Retinal pigment epithelial cell (primary cell): Measurements from ENCODE around the gene SKI.

Source experiments
- DNase-seq: peaks from one replicate; pipeline ENCODE4 v3.0.0-alpha.2; 2010; ENCODE audit warnings: low read depth
- H3K4me3 ChIP-seq: 2 replicates; pipeline ENCODE4 v1.5.1; 2011; ENCODE audit warnings: mild to moderate bottlenecking, low read length, control low read depth, moderate library complexity
- CTCF ChIP-seq: conservative IDR thresholded peaks from 2 replicates; pipeline ENCODE4 v1.5.1; 2011; ENCODE audit warnings: low read depth, low read length, control low read depth, inconsistent platforms

Gene SKI

GRCh38 chr1:2232916-2233438 lies 4.9 kb downstream of the SKI start:
- DNase-seq = no peak
- H3K4me3 ChIP-seq = peak overlapping the region; percentile 80
- TF ChIP-seq CTCF = no peak

DNA sequence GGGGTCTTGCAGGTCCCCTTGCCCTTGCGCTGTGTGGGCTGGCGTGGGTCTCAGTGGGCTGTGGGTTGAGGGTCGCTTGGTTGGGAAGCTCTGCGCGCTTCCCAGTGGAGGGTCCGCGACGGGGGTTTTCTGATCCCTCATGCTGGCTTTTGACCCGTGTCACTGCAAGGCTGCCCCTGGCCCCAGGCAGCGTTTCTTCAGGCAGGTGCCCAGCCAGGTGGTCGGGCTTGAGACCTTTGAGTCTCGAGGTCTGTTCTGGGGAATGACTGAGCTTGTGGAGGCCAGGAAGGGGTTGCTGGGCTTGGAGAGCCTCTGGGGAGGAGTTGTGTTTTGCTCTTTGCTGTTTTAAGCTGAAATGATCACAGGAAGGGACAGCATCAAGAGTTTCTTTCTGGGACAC lies 5.3 kb downstream of the SKI start:
- H3K4me3 ChIP-seq = peak overlapping the region; percentile 31
- TF ChIP-seq CTCF = no peak
- DNase-seq = no peak

DNA sequence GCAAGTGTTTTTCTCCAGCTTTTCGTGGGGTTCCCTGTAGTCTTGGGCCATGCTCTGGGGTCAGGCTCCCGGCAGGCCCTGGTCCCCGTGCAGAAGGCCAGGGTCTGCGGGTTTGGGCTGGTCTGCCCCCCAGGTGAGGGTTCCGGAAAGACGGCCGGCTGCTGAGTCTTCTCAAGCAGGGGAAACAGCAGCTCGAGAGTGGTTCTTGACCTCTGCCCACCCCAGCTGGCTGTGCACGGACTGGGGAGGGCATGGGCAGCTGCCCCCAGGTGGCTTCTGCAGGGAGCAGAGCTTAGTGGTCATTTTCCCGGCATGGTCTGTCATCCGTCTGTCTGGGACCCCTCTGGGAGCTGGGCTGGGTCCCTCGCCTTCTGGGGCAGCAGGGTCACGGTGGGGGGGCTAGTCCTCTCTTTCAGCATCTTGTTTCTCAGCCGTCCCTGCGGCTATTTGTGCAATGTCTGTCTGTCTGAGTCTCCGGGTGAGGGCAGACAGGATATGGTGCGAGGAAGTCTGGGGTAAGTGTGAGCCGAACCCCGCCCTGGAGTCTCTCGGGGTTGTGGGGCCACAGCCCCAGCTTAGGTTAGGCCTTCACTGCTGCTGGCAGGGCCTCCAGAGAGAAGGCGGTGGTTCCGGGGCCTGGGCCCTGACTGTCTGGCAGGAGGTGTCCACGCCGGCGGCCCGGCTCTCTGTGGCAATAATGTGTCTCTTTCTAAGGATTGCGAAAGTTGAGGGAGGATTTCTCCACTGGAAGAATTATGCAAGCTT lies 6.1 kb downstream of the SKI start:
- no peak for DNase-seq
- H3K4me3 ChIP-seq = peak overlapping the region; percentile 31
- TF ChIP-seq CTCF = no peak

DNA sequence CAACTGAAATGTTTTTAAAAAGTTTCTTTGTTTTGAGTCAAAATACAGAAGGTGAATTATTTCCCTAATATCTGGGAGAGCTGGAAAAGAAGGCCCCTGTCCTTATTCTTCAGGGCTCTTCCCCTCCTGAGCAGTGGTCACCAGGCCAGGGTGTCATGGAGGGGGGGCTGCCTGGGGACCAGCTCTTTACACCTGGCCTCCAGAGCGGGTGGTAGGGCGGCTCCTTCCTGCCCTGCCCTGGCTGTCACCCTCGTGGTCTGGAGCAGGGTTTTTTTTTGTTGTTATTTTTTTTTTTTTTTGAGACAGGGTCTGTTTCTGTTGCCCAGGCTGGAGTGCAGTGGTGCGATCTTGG lies 6.6 kb downstream of the SKI start:
- no peak for DNase-seq
- peak overlapping the region; percentile 31 for H3K4me3 ChIP-seq
- TF ChIP-seq CTCF = no peak

DNA sequence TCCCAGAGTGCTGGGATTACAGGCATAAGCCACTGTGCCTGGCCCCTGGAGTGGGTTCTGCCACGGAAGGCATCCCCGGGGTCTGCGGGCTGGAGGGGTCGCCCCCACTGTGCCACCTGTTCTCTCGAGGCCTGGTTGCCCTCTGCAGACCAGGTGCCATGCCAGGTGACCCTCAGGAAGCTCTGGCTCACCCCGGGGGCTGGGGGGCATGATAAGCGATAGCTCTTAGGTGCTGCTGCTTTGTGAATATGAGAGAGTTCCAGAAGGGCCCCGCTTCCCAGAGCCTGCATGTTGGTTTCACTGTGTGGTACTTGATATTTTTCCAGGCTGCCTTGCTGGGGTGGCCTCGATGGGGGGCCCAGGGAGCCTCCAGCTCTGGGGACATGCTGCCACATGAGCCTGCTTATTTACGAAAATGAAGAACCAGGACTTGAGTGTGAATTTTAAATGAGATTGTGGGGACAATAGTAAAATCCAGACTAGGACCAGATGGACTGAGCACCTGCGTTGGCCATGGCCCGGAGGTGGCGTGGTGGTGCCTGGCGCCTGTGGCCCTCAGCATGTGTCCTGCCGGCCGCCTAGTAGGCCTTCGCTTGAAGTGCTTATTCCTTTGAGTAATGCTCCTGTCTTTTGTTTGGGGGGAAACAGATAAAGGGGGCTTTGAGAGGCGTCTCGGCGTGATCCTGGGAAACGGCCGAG lies 7.3 kb downstream of the SKI start:
- no peak for DNase-seq
- TF ChIP-seq CTCF = no peak
- no peak overlapping the region for H3K4me3 ChIP-seq

DNA sequence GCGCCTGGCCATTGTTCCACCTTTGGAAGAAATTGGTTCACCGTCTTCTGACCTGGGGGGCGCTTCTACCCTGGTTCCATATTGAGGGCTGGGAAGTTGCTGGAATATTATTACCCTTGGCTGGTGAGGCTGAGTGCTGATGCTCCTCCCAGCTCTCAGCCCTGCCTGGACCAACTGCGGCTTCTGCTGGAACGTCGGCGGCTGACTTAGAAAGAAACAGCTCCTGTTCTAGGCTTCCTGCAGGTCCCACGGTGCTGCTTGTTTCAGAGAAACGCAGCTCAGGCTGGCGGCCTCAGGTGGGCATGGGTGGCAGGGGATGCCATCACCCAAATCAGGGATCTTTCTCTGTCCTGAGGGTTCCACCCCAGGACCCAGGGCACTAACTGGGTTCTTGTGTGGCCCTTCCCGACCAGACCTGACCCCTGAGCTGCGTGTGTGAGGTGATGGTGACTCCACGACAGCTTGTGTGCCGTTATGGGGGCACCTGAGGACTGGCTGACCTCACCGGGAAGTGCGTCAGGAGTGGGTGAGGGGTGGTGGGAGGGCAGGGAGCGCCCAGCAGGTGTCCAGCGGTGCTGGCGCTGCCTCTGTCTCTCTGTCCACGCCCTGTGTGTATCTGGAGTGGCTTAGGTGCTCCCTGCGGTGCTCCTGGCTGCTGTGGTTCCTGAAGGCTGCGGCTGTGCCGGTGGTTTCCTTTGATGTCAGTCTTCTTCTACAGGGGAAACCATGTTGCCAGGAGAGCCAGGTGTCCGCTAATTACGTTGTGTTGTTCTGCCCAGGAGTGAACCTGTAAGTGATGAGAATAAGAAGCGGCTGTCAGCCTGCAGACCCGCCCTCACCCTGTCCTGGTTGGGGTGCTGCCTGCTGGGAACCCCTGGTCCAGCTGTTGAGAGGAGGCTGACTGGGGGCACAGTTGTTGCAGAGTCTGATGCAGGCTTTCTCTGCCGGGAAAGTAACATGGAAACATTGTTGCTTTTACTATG lies 8.9 kb downstream of the SKI start:
- no peak for DNase-seq
- no peak overlapping the region for H3K4me3 ChIP-seq
- TF ChIP-seq CTCF = no peak
